Hepatic stellate cell (primary cell): ENCODE measurements around the gene SEPTIN6.

Experiments used
- DNase-seq: peaks from one replicate; pipeline ENCODE4 v3.0.0; 2011; ENCODE audit warnings: low spot score

SEPTIN6 gene

GRCh38 chrX:119647552-119648420 lies 45.2 kb downstream of the SEPTIN6 start:
- DNase-seq: no peak

DNA sequence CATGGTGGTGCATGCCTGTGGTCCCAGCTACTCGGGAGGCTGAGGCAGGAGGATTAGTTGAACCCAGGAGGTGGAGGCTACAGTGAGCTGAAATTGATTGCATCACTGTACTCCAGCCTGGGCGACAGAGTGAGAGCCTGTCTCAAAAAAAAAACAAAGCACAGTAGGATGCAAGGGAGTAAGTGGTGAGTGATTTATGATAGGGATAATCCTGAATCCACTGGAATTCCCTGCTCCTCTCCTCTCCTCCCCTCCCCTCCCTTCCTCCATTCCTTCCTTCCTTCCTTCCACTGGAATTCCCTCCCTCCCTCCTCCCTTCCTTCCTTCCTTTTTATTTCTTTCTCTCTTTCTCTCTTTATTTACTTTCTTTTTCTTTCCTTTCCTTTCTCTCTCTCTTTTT lies 45.9 kb downstream of the SEPTIN6 start:
- no peak for DNase-seq

DNA sequence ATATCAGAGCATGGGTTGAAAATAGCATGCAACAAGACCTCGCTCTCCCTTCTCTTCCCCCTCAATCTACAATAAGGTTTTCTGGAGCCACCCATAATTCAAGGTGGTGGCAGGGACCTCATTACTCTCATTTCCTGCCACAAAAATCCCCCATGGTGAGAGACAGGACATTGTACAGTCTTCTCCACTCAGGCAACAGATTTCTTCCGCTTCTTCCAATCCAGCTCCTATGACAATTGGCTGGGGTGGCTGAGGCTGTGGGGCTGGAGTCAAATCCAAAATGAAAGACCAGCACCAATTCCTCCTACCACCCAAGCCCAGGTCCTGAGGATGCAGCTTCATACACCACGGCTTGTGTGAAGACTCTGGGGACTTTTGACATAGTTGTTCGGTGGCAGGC lies 46.5 kb downstream of the SEPTIN6 start:
- DNase-seq: no peak

GRCh38 chrX:119643696-119644095 lies 49.3 kb downstream of the SEPTIN6 start:
- DNase-seq: no peak
